ENCODE measurements around the gene GPRC5B.

GPRC5B gene

DNA sequence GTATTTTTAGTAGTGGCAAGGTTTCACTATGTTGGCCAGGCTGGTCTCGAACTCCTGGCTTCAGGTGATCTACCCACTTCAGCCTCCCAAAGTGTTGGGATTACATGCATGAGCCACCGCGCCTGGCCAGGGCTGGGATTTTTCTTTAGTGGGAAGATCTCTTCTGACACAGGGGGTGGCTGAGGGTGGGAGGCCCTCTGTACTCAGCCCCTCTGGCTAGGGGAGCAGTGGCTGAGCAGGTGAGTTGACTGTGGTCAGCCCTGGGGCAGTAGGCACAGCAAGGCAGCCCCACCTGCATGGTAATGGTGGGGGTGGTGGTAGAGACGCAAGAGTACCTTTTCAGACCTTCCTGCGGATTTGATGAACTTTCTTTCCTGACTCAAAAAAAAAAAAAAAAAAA, 12.3 kb upstream of the GPRC5B start:
- no peak for DNase-seq (ENCODE audit: low read depth)

DNA sequence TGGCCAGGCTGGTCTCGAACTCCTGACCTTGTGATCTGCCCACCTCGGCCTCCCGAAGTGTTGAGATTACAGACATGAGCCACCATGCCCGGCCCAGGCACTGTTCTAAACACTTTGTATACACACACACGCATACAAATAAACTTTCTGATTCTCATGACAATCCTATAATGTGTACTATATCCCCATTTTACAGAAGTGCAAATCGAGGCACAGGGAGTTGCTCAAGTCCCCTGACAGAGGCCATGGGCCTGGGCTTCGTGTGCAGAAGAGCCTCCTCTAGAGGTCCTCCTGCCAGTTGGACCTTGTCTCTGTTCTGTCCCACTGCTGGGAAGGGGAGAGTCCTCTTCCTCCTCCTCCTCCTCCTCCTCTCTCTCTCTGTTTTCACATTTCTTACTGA, 9.9 kb upstream of the GPRC5B start:
- DNase-seq (ENCODE audit: low read depth), result no peak

DNA sequence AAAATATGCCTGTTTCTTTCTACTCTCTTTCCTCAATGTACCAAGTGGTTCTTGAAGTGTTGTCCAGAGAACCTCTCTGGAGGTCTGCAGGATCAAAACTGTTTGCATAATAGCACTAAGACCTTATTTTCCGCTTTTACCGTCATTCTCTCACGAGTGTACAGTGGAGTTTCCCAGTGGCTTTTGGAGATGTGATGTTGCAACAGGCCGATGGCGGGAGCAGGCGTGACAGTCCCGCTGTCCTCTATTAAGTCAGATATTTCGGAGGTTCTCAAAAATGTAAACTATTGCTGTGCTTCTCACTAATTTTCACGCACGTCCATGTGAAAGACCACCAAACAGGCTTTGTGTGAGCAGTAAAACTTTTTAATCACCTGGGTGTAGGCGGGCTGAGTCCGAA, 8.3 kb upstream of the GPRC5B start:
- no peak for DNase-seq (ENCODE audit: low read depth)

DNA sequence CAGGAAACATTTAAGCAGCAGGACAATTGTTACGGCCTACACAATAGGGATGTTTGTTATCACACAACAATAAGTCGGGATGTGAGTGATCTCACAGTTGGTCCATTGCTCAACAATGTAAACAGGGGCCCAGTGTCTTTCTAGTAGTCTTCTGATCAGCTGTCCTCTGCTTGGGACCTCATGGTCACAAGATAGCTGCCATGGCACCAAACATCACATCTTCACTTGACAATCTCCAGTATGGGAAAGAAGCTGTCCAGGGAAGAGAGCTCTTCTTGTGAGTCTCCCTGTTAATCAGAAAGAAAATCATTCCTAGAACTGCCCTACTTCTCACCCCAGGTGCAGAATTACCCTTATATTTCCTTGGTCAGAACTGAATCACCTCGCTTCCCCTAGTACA, 6.3 kb upstream of the GPRC5B start:
- no peak for DNase-seq (ENCODE audit: low read depth)

GRCh38 chr16:19888834-19889233, 4.2 kb upstream of the GPRC5B start:
- DNase-seq (ENCODE audit: low read depth), result no peak

GRCh38 chr16:19886073-19886941, 1.7 kb upstream of the GPRC5B start:
- peak; percentile 40 for DNase-seq (ENCODE audit: low read depth)

DNA sequence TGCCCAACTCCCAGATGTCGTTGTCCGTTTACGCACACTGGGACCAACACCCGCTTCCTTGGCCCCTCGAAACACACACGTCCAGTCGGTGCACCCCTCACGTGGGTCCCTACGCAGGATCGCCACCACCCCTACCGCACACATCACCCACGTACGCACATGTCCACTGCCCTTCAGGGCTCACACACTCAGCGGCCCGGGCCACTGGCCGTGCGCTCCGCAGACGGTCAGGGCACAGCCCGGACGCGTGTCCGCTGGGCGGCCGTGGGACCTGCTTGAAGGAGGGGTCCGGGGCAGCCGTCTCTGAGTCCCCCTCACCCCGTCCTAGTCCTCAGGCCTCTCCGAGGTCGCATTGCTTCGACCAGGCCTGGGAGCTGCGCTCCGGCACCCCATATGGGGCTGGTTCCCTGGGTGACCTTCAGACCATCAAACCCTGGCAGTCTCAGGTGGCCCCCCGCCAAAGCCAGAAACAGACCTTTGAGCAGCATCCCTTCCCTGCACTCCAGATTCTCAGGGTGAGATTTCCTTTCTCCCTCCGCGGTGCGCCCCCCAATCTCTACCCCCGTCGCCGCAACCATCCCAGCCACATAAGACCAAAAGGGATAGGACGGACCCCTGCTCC, 914 bp upstream of the GPRC5B start:
- no peak for DNase-seq (ENCODE audit: low read depth)

- no peak for DNase-seq (ENCODE audit: low read depth)
These were observed 622 bp downstream of the GPRC5B start for GRCh38 chr16:19883966-19884485.

- DNase-seq (ENCODE audit: low read depth), result no peak
These were observed 1.2 kb downstream of the GPRC5B start for GRCh38 chr16:19883296-19883965.

GRCh38 chr16:19882646-19883045, 2.0 kb downstream of the GPRC5B start:
- DNase-seq (ENCODE audit: low read depth), result no peak

- DNase-seq (ENCODE audit: low read depth), result no peak
These were observed 2.5 kb downstream of the GPRC5B start for GRCh38 chr16:19882186-19882585.

- DNase-seq (ENCODE audit: low read depth), result no peak
These were observed 2.9 kb downstream of the GPRC5B start for GRCh38 chr16:19881783-19882182.

DNA sequence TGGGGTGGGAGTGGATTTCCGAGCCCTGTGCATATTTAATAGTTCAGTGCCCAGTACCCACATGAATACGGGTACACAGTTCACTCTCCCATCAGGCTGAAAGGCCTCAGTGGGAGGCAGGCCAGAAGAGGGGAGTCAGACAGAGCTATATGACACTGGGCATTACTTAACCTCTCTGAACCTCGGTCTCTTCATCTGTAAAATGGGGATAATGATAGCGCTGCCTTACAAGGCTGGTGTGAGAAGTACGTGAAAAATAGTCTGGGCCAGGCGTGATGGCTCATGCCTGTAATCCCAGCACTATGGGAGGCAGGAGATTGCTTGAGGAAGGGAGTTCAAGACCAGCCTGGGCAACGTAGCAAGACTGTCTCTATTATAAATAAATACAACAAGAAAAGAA, 3.6 kb downstream of the GPRC5B start:
- no peak for DNase-seq (ENCODE audit: low read depth)

GRCh38 chr16:19879241-19879792, 5.3 kb downstream of the GPRC5B start:
- no peak for DNase-seq (ENCODE audit: low read depth)

- no peak for DNase-seq (ENCODE audit: low read depth)
These were observed 5.9 kb downstream of the GPRC5B start for GRCh38 chr16:19878757-19879156.

DNA sequence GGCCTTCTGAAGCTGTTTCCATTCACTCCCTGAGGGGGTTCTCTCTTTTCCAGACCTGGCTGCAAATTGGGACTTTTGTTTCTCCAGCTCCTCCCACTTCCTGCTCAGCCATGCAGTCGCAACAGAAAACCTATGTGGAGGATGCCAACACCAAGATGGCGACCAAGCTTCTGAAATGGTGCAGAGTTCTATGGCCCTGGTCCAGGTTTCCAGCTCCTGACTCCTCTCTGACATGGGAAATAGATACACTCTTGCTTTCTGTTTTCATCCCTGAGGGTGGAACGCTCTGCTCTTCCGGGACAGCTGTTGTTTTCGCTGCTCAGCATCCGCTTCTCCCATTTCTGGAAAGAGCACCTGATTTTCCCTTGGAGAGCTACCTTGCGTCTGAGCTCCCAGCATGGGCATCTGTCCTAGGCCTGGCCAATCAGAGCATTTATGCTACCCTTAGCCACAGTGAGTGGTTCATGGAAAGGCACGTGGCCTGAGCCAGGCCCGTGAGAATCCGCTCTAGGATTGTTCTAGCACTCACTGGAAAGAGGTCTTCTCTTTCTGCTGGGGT, 8.1 kb downstream of the GPRC5B start:
- DNase-seq (ENCODE audit: low read depth), result no peak

DNA sequence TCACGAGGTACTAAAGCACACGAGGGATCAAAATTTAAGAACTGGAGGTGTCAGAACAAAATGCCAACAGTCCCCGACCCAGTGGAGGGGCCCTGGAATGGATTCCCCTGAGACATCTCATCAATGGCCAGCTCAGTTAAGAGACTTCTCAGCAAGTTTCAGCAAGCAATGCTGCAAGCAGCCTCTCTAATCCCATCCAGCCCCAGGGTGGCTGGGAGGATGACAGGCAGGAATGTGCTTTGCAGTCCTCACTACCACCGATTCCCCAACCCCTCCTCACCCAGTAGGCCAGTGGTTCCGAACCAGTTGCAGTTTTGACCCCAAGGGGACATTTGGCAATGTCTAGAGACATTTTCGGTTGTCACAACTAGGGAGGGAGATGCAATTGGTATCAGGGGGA, 8.7 kb downstream of the GPRC5B start:
- DNase-seq (ENCODE audit: low read depth), result no peak

DNA sequence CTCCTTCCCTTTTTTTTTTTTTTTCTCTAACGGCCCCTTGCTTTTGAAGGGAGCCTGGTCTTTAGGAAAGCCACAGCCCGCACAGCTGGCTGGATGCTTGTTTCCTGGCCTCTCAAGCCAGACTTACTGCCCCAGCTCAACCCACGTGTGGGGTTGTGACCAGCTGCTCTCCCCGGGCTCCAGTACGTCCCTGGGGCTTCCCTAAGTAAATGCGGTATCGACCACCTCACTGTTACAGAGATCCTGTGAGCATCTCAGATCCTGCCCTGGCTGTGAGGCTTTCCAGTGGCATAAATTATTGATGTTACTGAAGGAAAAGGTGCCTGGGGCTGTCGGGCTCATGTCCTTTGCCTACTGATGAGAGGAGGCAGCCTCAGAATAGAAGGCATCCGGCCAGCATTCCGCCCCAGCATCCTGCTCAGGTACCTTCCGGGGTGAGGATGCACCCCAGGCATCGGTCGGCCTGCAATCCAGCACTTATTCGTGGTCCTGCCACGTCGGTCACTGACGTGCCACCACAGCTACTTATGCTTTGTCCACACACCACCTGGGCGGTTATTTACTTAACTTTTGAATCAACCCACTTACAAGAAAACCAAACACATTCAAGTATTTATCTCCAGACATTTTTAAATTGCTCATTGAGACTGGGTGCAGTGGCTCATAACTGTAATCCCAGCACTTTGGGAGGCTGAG, 9.6 kb downstream of the GPRC5B start:
- DNase-seq (ENCODE audit: low read depth), result no peak

GRCh38 chr16:19874026-19874425, 10.6 kb downstream of the GPRC5B start:
- DNase-seq (ENCODE audit: low read depth), result no peak

- DNase-seq (ENCODE audit: low read depth), result no peak
These were observed 11.7 kb downstream of the GPRC5B start for GRCh38 chr16:19872935-19873334.

- no peak for DNase-seq (ENCODE audit: low read depth)
These were observed 12.3 kb downstream of the GPRC5B start for GRCh38 chr16:19872179-19872863.

All from T-helper 22 cell (primary cell).